NCI-H526 (cell line): Measurements from ENCODE around the gene ESAM.
"Not testable (repeated sequence)": the region's sequence is repeated elsewhere in the genome, so short reads cannot be mapped to it uniquely, and the experiment has no call there.

Source experiments
- DNase-seq, 2 experiments: peaks; one replicate each; lab custom pipeline; 2025; lab: John Stamatoyannopoulos, UW

ESAM gene

DNA sequence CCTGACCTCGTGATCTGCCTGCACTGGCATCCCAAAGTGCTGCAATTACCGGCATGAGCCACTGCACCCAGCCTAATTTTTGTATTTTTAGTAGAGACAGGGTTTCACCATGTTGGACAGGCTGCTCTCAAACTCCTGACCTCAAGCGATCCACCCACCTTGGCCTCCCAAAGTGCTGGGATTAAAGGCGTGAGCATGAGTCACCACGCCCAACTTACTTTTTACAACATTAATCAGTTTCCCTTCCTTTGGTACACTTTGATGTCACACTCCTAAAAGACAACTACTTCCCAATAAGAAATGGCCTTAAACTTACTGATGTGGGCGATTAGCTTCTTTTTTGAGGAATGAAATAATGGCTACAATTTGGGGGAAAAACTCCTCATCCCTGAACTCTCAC, 8.9 kb upstream of the ESAM start:
- DNase-seq, result not testable (repeated sequence)

GRCh38 chr11:124769806-124770774, 8.0 kb upstream of the ESAM start:
- DNase-seq, result no peak

GRCh38 chr11:124768914-124769313, 6.8 kb upstream of the ESAM start:
- no peak for DNase-seq

GRCh38 chr11:124766156-124766555, 4.1 kb upstream of the ESAM start:
- no peak for DNase-seq

DNA sequence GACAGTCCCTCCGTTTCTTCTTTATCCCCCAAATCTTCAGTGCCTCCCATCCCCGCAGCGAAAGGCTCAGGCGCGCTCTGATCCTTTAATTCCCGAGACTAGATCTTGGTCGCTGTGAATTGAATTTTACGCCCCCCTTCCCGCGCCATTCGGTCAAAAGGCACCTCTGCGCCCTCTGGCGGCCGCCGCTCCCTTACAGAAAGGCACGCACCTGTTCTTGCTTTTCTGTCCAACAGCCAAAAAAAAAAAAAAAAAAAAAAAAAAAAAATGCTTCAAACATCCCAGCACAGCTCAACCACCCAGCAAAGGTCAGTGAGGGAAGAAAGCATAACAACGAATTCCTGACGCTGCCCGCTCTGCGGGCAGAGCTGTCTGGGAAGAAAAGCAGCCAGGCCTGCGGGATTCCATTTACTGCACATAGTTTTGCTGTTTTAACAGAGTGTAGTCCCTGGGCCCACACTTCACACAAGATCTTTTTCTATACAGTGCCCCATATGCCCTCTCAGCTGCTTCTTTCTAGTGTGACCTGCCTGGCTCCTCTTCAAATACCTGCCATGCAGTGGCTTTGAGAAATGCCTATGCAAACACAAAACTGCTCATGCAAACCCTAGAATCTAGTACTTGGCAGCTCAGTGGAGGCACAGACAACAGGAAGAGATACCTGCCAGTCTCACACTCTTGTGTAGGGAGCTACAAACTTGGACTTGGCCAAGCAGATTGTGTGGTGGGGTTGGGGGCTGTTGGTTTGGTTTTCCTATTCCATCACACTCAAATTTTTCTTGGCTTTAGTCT, 1.3 kb upstream of the ESAM start:
- peak; percentile 84 to 96 for DNase-seq

DNA sequence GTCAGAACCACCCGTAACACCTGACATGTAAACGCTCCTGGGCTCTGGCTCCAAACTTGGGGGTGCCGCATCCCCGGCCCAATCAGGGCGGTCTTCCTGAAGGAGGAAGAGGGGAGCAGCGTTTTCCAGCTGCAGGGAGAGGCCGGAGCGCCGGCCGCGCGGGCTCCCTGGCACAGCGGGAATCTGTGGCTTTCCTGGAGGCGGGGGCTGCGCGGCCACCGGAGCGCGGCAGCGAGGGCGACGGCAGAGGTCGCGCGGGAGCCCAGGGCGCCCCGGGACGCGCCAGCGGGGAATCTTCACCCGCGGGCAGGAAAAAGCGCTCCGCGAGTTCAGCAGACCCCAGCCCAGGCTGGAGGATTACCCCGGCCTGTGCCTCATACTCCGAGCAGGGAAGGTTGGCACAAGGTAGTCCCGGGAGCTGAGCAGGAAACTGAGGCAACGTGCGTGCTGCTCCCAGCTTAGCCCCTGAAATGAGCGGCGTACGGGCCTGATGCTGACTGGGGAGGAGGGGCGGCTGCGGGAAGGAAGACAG, 600 bp upstream of the ESAM start:
- DNase-seq, result peak in 1 of 2 experiments; percentile 85

DNA sequence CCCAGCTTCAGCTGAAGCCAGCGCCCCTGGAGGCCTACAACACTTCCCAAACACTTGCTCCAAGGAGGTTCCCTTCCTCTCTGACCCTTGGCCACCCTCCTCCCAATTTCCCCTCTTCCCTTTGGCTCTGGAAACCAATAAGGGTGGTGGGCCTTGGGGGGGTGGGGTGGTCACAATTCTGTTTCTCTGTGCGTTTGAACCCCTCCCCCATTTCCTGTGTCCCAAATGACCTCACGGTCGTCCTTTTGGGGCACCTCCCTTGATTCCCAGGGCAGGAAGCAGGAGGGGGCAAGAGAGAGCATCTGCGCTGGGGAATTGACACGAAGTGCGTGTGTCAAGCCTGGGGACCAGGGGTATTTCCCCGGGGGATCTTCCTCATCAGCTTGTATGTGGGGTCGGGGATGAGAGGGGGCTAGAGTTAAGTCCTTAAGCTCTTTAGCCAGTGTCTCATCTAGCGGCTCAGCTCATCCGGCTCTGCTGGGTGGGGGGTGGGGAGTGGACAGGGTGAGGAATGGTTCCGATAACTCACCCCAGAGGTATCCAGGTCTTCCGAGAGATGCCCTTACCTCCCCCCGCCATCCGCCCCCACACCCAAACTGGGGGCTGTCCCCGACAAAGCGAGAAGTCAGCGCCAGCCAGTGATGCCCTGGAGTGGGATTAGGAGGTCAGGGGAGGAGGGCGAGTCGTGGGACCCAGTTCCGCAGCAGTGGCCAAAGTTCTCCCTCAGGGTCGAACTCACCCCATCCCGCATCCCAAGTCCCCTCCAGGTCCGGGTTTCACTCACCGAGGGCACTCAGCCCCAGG, 587 bp downstream of the ESAM start:
- no peak for DNase-seq

DNA sequence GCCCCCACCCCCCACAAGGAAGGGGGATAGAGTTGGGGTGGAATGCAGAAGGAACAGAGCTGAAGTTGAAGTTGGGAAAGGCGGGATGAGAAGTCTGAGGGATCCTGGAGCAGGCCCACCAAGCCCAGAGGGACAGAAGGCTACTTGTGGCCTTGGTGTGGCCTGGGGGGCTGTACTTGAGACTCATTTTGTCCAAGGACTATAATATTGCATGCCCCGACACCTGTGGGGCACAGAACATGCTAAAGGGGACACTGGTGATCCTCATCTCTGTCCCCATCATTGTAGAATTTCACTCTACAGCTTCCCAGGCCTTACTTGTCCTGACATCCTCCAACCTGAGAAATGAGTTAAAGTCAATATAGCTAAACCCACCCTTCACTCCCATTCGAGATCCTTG, 1.3 kb downstream of the ESAM start:
- no peak for DNase-seq

DNA sequence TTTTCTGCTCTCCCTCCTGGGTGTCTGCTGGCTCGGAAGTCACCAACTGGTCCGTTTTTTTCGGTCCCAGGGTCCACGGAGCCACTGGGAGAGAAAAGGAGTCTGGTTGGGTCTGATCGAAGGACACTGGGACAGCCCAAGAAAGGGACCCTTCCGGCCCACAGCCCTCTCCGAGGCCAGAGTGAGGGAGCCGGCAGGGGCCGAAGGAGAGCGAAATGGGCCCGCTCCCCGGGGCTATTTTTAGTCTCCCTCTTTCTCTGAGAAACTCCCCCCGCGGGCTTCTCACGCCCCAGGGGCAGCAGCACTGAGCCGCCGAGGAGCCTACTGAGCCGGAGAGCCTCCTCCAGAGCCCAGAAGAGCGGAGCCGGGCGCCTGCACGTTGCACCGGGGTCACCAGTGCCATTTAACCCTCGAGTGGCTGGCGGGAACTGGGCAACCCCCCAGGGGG, 1.9 kb downstream of the ESAM start:
- no peak for DNase-seq

GRCh38 chr11:124759266-124760204, 2.6 kb downstream of the ESAM start:
- no peak for DNase-seq

DNA sequence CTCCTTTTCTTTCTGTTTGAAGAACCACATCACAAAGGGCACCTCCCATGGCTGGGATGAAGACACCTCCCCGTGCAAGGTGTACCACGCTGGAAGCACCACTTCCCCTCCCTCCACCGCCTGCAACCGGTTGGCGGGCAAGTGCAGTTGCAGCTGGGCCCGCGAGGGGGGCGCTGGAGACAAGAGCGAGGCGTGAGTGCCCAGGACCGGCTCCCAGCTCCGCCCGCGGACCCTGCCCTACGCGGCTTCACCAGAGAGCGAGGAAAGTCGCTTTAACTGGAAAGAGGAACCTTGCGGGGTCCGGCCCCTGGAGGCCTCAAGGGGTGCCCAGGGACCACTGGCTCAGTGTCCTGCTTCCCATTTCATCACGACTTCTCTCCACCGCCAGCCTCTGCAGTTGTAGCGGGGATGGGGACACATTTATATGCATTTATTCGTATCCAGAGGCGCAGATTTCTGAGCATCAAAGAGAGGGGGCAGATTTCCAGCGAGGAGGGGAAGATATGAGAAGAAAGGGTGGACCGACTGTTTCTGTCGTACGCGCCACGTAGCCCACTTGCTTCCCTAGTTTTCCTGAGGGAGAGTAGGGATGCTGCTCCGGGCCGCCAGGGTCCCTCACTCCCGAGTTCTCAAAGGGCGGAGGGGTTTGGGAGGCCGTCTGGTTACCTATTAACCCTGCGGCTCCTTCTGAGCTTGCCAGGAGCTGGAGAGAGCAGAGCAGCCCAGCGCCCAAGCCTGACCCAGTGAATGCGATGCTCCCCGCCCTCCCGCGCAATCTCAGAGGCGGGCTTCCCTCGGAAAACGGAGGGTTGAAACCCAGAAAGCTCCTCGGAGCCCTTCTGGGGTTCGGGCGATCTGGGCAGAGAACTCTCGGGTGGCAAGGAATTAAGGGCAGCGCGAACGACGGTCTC, 3.5 kb downstream of the ESAM start:
- peak; percentile 94 to 99 for DNase-seq

DNA sequence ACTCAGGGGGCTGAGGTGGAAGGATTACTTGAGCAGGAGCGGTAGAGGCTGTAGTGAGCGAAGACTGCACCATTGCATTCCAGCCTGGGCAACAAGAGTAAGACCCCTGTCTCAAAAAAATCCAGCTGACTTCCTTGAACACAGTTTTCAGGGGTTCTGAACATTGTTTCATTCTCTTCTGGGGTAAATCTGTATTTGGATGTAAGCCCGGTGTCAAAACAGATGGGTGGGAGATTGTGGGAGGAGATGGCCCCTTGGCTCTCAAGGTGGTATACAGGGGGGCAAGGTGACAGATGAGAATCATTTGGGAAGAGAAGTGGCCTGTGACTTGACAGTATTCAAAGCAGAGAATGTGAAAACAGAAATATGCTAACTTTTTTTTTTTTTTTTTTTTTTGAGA, 4.8 kb downstream of the ESAM start:
- no peak for DNase-seq

DNA sequence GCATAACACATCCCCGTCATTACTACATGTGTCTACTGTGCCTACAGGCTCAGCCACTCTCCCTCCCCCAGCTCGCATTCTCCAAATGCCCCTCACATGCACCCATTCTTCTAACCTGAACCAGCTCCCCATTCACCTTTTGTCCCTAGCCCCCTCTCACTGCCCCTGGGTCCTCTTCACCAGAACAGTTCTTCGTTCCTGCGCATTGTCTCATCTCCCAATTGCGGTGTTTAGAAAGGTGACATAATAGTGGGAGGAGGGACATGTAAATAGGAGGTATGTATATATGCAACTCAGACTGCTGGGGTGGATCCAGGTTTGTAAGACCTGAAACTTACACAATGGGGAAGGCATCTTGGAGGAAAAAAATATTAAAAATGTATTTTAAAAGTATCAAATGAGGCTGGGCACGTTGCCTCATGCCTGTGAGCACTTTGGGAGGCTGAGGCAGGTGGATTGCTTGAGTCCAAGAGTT, 5.3 kb downstream of the ESAM start:
- no peak for DNase-seq

DNA sequence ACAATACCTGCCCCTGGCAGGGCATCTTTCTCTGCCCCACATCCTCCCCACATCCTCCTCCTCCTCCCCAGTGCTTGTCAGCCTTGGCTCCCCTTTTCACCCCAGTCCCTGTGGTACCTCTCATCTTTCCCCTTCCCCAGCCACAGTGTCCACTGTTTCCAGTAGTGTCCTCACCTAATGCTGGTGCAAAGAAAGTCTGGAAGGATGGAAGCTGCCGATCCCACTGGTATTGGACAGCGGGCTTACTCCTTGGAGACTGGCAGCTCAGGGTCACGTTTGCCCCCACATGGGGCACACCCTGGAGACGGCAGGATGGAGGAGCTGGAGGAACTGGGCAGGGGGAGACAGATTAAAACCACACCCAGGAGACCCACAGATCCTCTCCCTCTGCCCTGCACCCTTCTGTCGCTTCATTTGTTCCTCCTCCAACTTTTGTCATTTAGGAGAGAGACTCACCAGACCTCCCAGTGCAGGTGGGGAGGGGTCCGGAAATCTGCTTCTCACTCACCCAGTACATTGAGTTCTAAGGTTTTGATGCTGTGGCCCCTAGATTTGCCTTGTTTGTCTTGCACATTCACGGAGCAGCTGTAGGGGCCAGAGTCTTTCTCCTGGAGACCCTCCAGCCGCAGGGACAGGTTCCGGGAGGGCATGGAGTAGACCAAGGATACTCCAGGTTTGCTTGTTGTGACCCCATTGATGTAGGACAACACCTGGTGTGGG, 5.9 kb downstream of the ESAM start:
- DNase-seq, result no peak

- no peak for DNase-seq
These were observed 7.4 kb downstream of the ESAM start for GRCh38 chr11:124754710-124755109.

- DNase-seq, result no peak
These were observed 7.8 kb downstream of the ESAM start for GRCh38 chr11:124754309-124754708.

- no peak for DNase-seq
These were observed 8.5 kb downstream of the ESAM start for GRCh38 chr11:124753624-124754023.

DNA sequence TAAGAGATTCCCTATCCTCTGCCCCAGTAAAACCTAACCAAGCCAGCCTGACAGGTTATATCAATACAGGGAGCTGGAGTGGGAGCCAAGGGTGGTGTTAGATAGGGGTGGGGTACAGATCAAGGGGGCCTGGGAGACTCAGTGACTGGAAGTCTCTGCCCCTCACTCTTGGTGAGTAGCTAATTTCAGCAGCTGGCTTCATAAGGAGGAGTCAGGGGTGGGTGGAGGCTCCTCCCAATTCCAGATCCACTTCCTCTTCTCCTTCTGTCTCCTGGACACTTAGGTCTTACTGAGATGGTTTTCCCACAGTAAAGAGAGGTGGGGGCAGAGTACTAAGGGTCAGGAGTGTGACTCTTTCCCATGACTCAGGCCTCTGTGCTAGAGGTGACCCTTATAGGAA, 8.9 kb downstream of the ESAM start:
- DNase-seq, result no peak
